Upper lobe of left lung (tissue), 6 donors: ENCODE data around the gene HADH. TPM values are rescaled to one million over a fixed set of nuclear protein-coding genes. Genes with fewer than 3 reads are reported as not detected.

Experiments used
- ATAC-seq, 2 donors: fragments of 200-7000 bp; cut with Tn5 transposase; one replicate each; pipeline ENCODE4 v1.9.1; 2022; ENCODE audit warnings: mild to moderate bottlenecking in 2 of 2, moderate library complexity in 2 of 2; ENCODE audit not compliant: low FRiP score in 2 of 2
- DNase-seq, 2 donors: peaks; one replicate each; pipeline ENCODE4 v3.0.0-alpha.2; 2019 to 2020
- H3K27ac ChIP-seq, 4 donors: fragments of 200-600 bp; sonication (generic); one replicate each; pipeline ENCODE4 v1.5.1; 2016 to 2019
- H3K27me3 ChIP-seq, 4 donors: fragments of 200-600 bp; sonication (generic); one replicate each; pipeline ENCODE4 v1.5.1; 2017 to 2019
- H3K36me3 ChIP-seq, 4 donors: fragments of 200-600 bp; sonication (generic); one replicate each; pipeline ENCODE4 v1.5.1; 2016 to 2019
- H3K4me1 ChIP-seq, 4 donors: fragments of 200-600 bp; sonication (generic); one replicate each; pipeline ENCODE4 v1.5.1; 2018 to 2019
- H3K4me3 ChIP-seq, 4 donors: fragments of 200-600 bp; sonication (generic); one replicate each; pipeline ENCODE4 v1.5.1; 2017 to 2019; ENCODE audit warnings: mild to moderate bottlenecking in 2 of 4, moderate library complexity in 1 of 4
- H3K9me3 ChIP-seq, 4 donors: fragments of 200-600 bp; sonication (generic); one replicate each; pipeline ENCODE4 v1.5.1; 2018 to 2019
- CTCF ChIP-seq, 6 experiments: fragments of 450-650 bp in 4 of 6; fragments of 200-600 bp in 2 of 6; sonication (generic) in 2 of 6; IDR thresholded peaks; one replicate each; pipeline ENCODE4 v1.5.1; 2016 to 2019; ENCODE audit warnings: antibody characterized with exemption in 6 of 6
- EP300 ChIP-seq, 4 donors: sonication (generic); formaldehyde crosslinking; IDR thresholded peaks; one replicate each; pipeline ENCODE4 v1.5.1; 2017; ENCODE audit warnings: antibody characterized with exemption in 4 of 4, control low read depth in 2 of 4
- POLR2A ChIP-seq, 4 donors: fragments of 450-650 bp; IDR thresholded peaks; one replicate each; pipeline ENCODE4 v1.5.1; 2016 to 2017; ENCODE audit warnings: antibody characterized with exemption in 4 of 4, mild to moderate bottlenecking in 2 of 4
- POLR2AphosphoS5 ChIP-seq, 2 donors: sonication (generic); formaldehyde crosslinking; IDR thresholded peaks; one replicate each; pipeline ENCODE4 v1.5.1; 2017; ENCODE audit warnings: antibody characterized with exemption in 2 of 2
- WGBS, 2 donors: methylation state at CpG; one replicate each; pipeline ENCODE4 v1.1.5; 2017 to 2018; 5-methylcytosine and 5-hydroxymethylcytosine counted together
- total RNA-seq, 6 donors: library from RNA; depleted of rRNA in 4 of 6; stranded (reverse); fragments of >200 nt in 4 of 6; gene quantifications; one replicate each; pipeline versions ENCODE4 v1.1.0 to v1.2.1, GENCODE V29; 2016 to 2021
- donor health status: DM: no; HTN: no; CAD: no; lungs with moderate emphysema.
- donor health status: DM: no; HTN: yes; CAD: no; lungs with severe emphysema.

The HADH gene
- total RNA-seq, 6 donors from 2014 or later, result 27.2 to 57.1 (median 36.1) TPM

- H3K36me3 ChIP-seq, result no peaks in the 10 kb centered on the region
- H3K9me3 ChIP-seq, result no peaks in the 10 kb centered on the region
- WGBS, 2 donors, result 75 to 89% methylated on average over 3 of the region's 3 CpGs
- DNase-seq (no peak), ATAC-seq (no peak)
- H3K4me3 ChIP-seq, result no peak overlapping the region
- TF ChIP-seq POLR2AphosphoS5 (IDR thresholded peaks at IDR 0.05) (no peak), EP300 (IDR thresholded peaks at IDR 0.05) (no peak), CTCF (IDR thresholded peaks at IDR 0.05) (no peak), POLR2A (IDR thresholded peaks at IDR 0.05) (no peak)
- no peak overlapping the region for H3K27ac ChIP-seq
- H3K27me3 ChIP-seq, result no peaks in the 10 kb centered on the region
- H3K4me1 ChIP-seq, result no peaks in the 10 kb centered on the region
Observed at GRCh38 chr4:107974523-107974922, 15.2 kb upstream of the HADH start.

- Histone ChIP-seq H3K4me1 (no peaks in the 10 kb centered on the region), H3K9me3 (peaks cover 0 to 4% (median 0%) of the 10 kb centered on the region in 4 donors), H3K27me3 (no peaks in the 10 kb centered on the region), H3K36me3 (no peaks in the 10 kb centered on the region), H3K4me3 (no peak overlapping the region), H3K27ac (no peak overlapping the region)
- DNase-seq (no peak), ATAC-seq (no peak)
- WGBS, 2 donors, result 92 to 94% methylated on average over 4 of the region's 4 CpGs
- TF ChIP-seq EP300 (IDR thresholded peaks at IDR 0.05) (no peak), POLR2AphosphoS5 (IDR thresholded peaks at IDR 0.05) (no peak), CTCF (IDR thresholded peaks at IDR 0.05) (no peak), POLR2A (IDR thresholded peaks at IDR 0.05) (no peak)
Observed at GRCh38 chr4:107977482-107977881, 12.2 kb upstream of the HADH start.

GRCh38 chr4:107977966-107978705, 11.6 kb upstream of the HADH start:
- Histone ChIP-seq H3K9me3 (peaks cover 0 to 4% (median 0%) of the 10 kb centered on the region in 4 donors), H3K36me3 (no peaks in the 10 kb centered on the region), H3K4me1 (no peaks in the 10 kb centered on the region), H3K27ac (no peak overlapping the region), H3K27me3 (no peaks in the 10 kb centered on the region), H3K4me3 (no peak overlapping the region)
- 69 to 85% methylated on average over 3 of the region's 3 CpGs for WGBS, 2 donors
- ATAC-seq (no peak), DNase-seq (no peak)
- no peak for TF ChIP-seq POLR2A (IDR thresholded peaks at IDR 0.05)
- TF ChIP-seq POLR2AphosphoS5 (IDR thresholded peaks at IDR 0.05), result no peak

DNA sequence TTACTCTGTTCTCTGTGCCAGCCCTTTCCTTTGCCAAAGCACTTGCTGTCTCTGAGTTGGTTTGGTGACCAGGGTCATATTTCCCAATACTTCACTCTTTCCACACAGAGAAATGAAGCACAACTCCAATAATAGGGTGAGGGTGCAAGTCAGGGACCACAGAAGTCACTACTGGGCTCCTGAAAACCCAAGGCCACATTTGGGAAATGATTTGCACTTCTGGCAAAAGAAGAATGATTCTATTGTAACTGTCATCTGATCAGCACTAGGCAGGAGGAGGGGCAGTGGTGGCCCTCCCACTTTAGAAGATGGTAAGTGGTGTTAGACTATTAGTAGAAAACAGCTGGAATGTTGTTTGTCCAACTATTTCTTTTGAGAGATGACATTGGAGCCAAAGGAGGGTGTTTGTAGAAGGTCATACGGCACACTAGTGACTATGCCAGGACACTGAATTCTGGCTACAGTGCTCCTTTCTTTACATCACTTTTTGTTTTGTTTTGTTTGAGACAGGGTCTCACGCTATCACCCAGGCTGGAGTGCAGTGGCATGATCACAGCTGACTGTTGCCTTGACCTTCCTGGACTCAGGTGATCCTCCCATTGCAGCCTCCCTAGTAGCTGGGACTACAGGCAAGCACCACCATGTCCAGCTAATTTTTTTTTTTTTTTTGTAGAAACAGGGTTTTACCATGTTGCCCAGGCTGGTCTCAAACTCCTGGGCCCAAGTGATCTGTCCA, 10.8 kb upstream of the HADH start:
- no peak for TF ChIP-seq EP300 (IDR thresholded peaks at IDR 0.05)
- TF ChIP-seq CTCF (IDR thresholded peaks at IDR 0.05), result no peak
- TF ChIP-seq POLR2A (IDR thresholded peaks at IDR 0.05), result no peak
- TF ChIP-seq POLR2AphosphoS5 (IDR thresholded peaks at IDR 0.05), result no peak
- H3K9me3 ChIP-seq, result peaks cover 0 to 4% (median 0%) of the 10 kb centered on the region in 4 donors
- ATAC-seq (no peak), DNase-seq (no peak)
- no peak overlapping the region for H3K27ac ChIP-seq
- H3K27me3 ChIP-seq, result no peaks in the 10 kb centered on the region
- H3K36me3 ChIP-seq, result no peaks in the 10 kb centered on the region
- WGBS, 2 donors, result 78 to 91% methylated on average over 2 of the region's 2 CpGs
- H3K4me1 ChIP-seq, result no peaks in the 10 kb centered on the region
- H3K4me3 ChIP-seq, result no peak overlapping the region

DNA sequence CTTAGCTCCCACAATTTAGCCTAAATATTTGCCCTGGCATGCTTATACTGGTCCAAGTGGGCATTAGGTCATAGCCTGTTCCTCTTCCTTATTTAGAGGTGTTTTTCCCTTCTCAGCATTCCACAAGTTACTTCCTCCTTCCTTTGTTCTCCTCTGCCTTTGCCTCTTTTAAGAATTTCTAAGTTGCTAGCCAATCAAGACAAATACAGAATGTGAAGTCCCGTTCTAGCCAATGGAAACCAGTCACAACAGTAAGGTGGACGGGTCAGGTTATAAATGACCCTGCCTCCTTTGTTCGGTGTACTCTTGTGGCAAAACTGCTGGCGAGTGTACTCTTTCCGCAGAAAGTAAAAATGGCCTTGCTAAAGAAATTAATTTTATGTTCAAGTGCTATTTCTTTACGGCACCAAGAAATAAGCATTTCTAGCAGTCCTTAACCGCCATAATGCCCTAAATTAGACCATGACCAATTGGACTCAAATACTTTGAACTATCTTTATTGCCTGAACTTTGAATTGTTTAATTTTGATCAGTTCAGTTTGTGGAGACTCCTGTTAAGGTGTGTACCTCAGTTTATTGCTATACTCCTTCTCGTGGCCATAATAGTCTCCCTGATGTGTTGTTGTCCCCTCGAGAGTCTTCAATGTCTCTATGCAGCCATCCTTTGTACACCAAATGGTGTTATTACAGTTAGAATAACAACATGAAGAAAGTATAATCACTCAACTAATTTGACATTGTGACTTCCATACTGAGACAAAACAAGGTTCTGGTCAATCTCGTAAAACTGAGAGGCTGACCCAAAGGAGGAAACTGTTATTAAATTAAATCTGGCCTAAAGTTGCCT, 1.6 kb upstream of the HADH start:
- WGBS, 2 donors, result 79 to 81% methylated on average over 10 of the region's 10 CpGs
- ATAC-seq (no peak), DNase-seq (peak in 1 of 2 donors; percentile 28)
- Histone ChIP-seq H3K36me3 (no peaks in the 10 kb centered on the region), H3K27ac (peak overlapping the region in 3 of 4 donors; percentile 32 to 63 (median 36)), H3K9me3 (no peaks in the 10 kb centered on the region), H3K4me1 (peaks cover 22 to 46% (median 34%) of the 10 kb centered on the region in 4 donors), H3K27me3 (no peaks in the 10 kb centered on the region), H3K4me3 (no peak overlapping the region)
- TF ChIP-seq POLR2A (IDR thresholded peaks at IDR 0.05), result peak in 1 of 4 donors; percentile 56
- no peak for TF ChIP-seq CTCF (IDR thresholded peaks at IDR 0.05)
